Measurements from ENCODE around the gene WDR4.
"Not testable (repeated sequence)": the region's sequence is repeated elsewhere in the genome, so short reads cannot be mapped to it uniquely, and the experiment has no call there.

Gene WDR4

GRCh38 chr21:42809577-42810475 is 69.5 kb downstream of the WDR4 start:
- DNase-seq (ENCODE audit: low spot score) = no peak
- TF ChIP-seq CTCF (IDR thresholded peaks at IDR 0.05; ENCODE audit: extremely low read depth, missing control alignments) = no peak

GRCh38 chr21:42809171-42809570 is 70.2 kb downstream of the WDR4 start:
- TF ChIP-seq CTCF (IDR thresholded peaks at IDR 0.05; ENCODE audit: extremely low read depth, missing control alignments) = no peak
- DNase-seq (ENCODE audit: low spot score) = no peak

GRCh38 chr21:42807938-42808613 is 71.3 kb downstream of the WDR4 start:
- TF ChIP-seq CTCF (IDR thresholded peaks at IDR 0.05; ENCODE audit: extremely low read depth, missing control alignments) = no peak
- no peak for DNase-seq (ENCODE audit: low spot score)

GRCh38 chr21:42807293-42807895 is 71.9 kb downstream of the WDR4 start:
- not testable (repeated sequence) for DNase-seq (ENCODE audit: low spot score)

- DNase-seq (ENCODE audit: low spot score) = no peak
- no peak for TF ChIP-seq CTCF (IDR thresholded peaks at IDR 0.05; ENCODE audit: extremely low read depth, missing control alignments)
Observed at GRCh38 chr21:42806509-42807140, 72.7 kb downstream of the WDR4 start.

GRCh38 chr21:42801616-42802015 is 77.7 kb downstream of the WDR4 start:
- not testable (repeated sequence) for DNase-seq (ENCODE audit: low spot score)

GRCh38 chr21:42799948-42800347 is 79.4 kb downstream of the WDR4 start:
- no peak for DNase-seq (ENCODE audit: low spot score)
- TF ChIP-seq CTCF (IDR thresholded peaks at IDR 0.05; ENCODE audit: extremely low read depth, missing control alignments) = no peak

GRCh38 chr21:42799516-42799915 is 79.8 kb downstream of the WDR4 start:
- no peak for TF ChIP-seq CTCF (IDR thresholded peaks at IDR 0.05; ENCODE audit: extremely low read depth, missing control alignments)
- DNase-seq (ENCODE audit: low spot score) = no peak

Data from GM20000 (cell line).